ENCODE data around the gene IPMK.

IPMK gene

DNA sequence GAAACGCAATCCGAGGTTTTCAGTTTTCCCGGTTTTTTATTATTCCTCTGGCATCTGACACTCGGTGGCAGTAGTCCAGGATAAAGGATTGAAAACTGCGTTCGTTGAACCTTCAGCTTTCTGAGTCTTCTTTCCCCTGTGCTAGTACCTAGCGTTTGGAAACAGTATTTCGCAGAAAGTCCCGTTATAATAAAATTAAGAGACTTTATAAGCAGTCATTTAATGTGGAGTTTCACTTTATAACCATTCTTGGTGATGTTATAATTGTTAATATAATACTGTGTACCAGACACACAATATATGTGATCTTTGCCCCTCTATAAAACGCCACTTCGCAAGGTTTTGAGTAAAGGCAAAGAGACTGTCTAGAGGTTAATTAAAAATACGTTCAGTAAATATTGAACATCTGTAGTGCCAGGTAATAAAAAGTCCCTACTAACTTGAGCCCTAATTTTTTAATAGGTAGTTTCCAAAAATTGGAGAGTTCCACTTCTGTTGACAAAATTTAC is 2.1 kb upstream of the IPMK start:
- TF ChIP-seq CTCF (IDR thresholded peaks at IDR 0.05; ENCODE audit: unreplicated experiment in 3 of 3): no peak
- Mint-ChIP-seq H3K9me3 (no peaks in the 10 kb centered on the region), H3K4me1 (peaks cover 19% of the 10 kb centered on the region), H3K27me3 (ENCODE audit: low read depth) (peaks cover 8% of the 10 kb centered on the region), H3K4me3 (peak overlapping the region; percentile 94 to 99 (median 98)), H3K36me3 (ENCODE audit: low read depth) (no peaks in the 10 kb centered on the region), H3K27ac (peak overlapping the region; percentile 90 to 98 (median 96))

GRCh38 chr10:58268946-58269781 is 1.5 kb upstream of the IPMK start, which contains the start of gene CISD1:
CISD1 (plus strand) TSS chr10:58269162; CDS start chr10:58269274, 112 bp downstream.
- H3K27me3 Mint-ChIP-seq (ENCODE audit: low read depth): peaks cover 8% of the 10 kb centered on the region
- H3K27ac Mint-ChIP-seq: peak within 1 kb of the TSS; percentile 90 to 98 (median 96)
- H3K36me3 Mint-ChIP-seq (ENCODE audit: low read depth): no peaks in the 10 kb centered on the region
- H3K4me3 Mint-ChIP-seq: peak within 1 kb of the TSS; percentile 94 to 99 (median 98)
- no peak for TF ChIP-seq CTCF (IDR thresholded peaks at IDR 0.05; ENCODE audit: unreplicated experiment in 3 of 3)
- peaks cover 25% of the 10 kb centered on the region for H3K4me1 Mint-ChIP-seq
- H3K9me3 Mint-ChIP-seq: no peaks in the 10 kb centered on the region

GRCh38 chr10:58268454-58268945 is 806 bp upstream of the IPMK start:
- no peaks in the 10 kb centered on the region for H3K9me3 Mint-ChIP-seq
- H3K4me1 Mint-ChIP-seq: peaks cover 25% of the 10 kb centered on the region
- H3K27ac Mint-ChIP-seq: peak overlapping the region; percentile 90 to 98 (median 96)
- H3K4me3 Mint-ChIP-seq: peak overlapping the region; percentile 94 to 99 (median 98)
- H3K27me3 Mint-ChIP-seq (ENCODE audit: low read depth): peaks cover 8% of the 10 kb centered on the region
- H3K36me3 Mint-ChIP-seq (ENCODE audit: low read depth): no peaks in the 10 kb centered on the region
- no peak for TF ChIP-seq CTCF (IDR thresholded peaks at IDR 0.05; ENCODE audit: unreplicated experiment in 3 of 3)

DNA sequence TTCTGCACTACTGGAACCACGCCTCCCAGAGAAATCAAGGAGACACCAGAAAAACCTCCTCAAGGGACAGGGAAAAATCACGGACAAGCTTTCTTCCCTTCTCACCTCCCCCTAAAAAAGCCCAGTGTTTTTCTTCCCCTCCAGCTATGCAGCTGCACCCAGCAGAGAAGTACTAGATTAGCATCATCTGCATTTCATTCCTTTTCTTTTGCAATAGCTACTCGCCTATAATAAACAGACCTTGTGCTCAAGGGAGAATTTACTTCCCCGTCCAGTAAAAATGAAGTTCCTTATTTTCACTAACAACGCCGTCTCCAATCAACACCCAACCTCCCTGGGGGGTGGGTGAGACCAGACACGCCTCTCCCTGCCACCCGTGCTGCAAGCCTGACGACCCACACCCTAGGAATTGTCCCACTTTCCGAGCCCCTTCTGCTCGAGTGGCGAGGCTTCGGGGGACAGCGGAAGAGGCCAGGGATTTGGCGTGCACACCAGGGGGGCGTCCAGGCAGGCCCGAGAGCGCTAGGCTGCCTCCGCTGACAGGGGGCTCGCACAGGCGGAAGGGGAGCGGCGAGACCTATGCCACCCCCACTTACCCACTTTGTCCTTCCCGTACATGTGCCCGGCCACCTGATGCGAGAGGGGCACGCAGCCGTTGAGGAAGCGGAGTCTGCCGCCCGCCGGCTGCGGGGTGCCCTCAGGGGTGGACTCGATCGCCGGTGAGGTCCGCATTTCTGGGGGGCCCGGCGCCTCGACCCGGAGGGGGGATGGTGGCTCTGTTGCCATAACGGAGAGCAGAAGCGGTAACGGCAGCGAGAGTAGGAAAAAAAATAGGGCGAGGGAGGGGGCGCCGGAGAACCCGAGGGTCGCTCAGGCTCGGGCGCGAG is 625 bp downstream of the IPMK start:
- peaks cover 25% of the 10 kb centered on the region for H3K4me1 Mint-ChIP-seq
- TF ChIP-seq CTCF (IDR thresholded peaks at IDR 0.05; ENCODE audit: unreplicated experiment in 3 of 3): no peak
- peak overlapping the region; percentile 98 to 100 (median 100) for H3K4me3 Mint-ChIP-seq
- H3K9me3 Mint-ChIP-seq: no peaks in the 10 kb centered on the region
- no peaks in the 10 kb centered on the region for H3K36me3 Mint-ChIP-seq (ENCODE audit: low read depth)
- peaks cover 8% of the 10 kb centered on the region for H3K27me3 Mint-ChIP-seq (ENCODE audit: low read depth)
- peak overlapping the region; percentile 74 to 94 (median 92) for H3K27ac Mint-ChIP-seq

- Mint-ChIP-seq H3K36me3 (ENCODE audit: low read depth) (peaks cover 1% of the 10 kb centered on the region), H3K27me3 (ENCODE audit: low read depth) (peaks cover 8% of the 10 kb centered on the region), H3K4me3 (peak overlapping the region; percentile 98 to 100 (median 100)), H3K9me3 (no peaks in the 10 kb centered on the region), H3K4me1 (peaks cover 25% of the 10 kb centered on the region), H3K27ac (peak overlapping the region; percentile 74 to 94 (median 92))
- no peak for TF ChIP-seq CTCF (IDR thresholded peaks at IDR 0.05; ENCODE audit: unreplicated experiment in 3 of 3)
Observed at GRCh38 chr10:58266003-58266825, 1.5 kb downstream of the IPMK start.

All from nephron (organoid).